GM12872 (cell line): ENCODE measurements around the gene PTPRT.

ENCODE experiments used
- TF ChIP-seq, protein P1 (sequence below): IDR thresholded peaks from 3 replicates; pipeline ENCODE4 v1.5.1; 2011; ENCODE audit warnings: low read depth, mild to moderate bottlenecking, low read length, moderate library complexity; ENCODE audit not compliant: insufficient read depth

PTPRT gene

DNA sequence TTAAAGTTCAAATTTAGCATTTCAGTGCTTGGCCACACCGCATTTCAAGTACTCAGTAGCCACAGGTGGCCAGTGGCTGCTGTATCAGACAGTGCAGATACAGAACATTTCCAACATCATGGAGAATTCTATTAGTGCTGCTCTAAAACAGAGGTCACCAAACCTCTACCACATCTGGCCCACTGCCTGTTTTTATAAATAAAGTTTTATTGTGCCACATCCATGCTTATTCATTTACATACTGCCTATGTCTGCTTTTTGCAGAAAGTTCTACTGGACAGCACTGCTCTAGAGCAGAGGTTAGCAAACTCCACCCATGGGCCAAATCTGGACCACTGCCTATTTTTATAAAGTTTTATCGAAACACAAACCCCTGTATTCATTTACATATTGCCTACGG lies 3.7 kb upstream of the PTPRT start:
- TF ChIP-seq, protein P1, sequence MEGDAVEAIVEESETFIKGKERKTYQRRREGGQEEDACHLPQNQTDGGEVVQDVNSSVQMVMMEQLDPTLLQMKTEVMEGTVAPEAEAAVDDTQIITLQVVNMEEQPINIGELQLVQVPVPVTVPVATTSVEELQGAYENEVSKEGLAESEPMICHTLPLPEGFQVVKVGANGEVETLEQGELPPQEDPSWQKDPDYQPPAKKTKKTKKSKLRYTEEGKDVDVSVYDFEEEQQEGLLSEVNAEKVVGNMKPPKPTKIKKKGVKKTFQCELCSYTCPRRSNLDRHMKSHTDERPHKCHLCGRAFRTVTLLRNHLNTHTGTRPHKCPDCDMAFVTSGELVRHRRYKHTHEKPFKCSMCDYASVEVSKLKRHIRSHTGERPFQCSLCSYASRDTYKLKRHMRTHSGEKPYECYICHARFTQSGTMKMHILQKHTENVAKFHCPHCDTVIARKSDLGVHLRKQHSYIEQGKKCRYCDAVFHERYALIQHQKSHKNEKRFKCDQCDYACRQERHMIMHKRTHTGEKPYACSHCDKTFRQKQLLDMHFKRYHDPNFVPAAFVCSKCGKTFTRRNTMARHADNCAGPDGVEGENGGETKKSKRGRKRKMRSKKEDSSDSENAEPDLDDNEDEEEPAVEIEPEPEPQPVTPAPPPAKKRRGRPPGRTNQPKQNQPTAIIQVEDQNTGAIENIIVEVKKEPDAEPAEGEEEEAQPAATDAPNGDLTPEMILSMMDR, result no peak

DNA sequence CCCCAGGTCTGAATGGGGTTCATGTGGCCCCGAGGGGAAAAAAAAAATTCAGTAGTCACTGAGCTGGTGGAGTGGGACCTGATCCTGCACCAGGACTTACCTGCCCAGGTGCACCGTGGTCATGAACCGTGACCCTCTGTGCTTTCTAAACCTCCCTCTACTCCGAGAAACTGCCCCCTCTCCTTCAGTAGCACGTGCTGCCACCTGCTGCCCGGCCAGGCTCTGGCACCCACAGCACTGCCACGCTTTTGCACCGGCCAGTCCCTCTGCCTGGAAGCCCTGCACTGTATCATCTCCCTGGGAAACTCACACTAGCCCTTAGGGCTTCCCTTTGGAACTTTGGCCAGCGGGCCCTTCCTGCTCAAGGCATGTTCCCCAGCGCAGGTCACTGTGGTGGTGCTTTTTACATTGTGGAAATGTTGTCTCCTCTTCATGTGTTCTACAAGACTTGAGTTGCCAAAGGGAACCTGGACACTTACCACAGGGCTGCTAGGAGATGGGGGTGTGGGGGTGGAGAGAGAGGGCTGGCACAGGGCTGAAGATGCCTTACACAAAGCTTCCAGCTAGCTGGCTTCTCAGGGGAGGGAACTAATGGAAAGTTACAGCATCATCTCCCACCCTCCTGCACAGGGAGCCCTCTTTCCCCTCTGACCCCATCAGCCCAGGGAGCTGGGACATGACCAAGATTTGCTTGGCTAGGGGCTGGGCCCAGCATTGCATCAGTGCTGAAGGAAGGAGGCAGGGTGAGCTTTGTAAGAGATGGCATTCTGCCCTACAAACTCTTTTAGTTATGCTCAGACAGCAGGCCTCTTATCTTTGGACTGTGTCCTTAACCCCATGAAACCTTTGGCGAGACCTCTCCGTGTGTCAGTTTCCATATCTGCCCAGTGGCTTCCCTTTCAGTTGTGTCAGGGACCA lies 2.5 kb upstream of the PTPRT start:
- TF ChIP-seq, protein P1, result peak; percentile 64

DNA sequence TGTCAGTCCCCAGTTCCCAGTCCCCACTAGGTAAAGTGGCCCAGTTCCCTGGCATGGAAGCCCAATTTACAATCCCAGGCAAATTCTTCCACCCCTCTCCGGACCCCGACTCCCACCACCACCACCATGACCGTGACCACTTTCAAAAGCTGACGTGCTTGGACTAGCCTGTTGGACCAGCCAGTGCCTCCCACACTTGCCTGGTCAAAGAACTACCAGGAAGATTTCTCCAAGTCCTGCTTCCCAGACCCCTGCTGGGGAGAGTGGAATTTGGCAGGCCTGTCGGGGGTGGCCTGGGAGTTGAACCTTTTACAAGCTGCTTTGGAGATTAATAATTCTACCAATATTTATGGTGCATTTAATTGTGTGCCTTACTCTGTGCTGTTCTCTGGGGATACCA lies 1.4 kb upstream of the PTPRT start:
- TF ChIP-seq, protein P1, result no peak

DNA sequence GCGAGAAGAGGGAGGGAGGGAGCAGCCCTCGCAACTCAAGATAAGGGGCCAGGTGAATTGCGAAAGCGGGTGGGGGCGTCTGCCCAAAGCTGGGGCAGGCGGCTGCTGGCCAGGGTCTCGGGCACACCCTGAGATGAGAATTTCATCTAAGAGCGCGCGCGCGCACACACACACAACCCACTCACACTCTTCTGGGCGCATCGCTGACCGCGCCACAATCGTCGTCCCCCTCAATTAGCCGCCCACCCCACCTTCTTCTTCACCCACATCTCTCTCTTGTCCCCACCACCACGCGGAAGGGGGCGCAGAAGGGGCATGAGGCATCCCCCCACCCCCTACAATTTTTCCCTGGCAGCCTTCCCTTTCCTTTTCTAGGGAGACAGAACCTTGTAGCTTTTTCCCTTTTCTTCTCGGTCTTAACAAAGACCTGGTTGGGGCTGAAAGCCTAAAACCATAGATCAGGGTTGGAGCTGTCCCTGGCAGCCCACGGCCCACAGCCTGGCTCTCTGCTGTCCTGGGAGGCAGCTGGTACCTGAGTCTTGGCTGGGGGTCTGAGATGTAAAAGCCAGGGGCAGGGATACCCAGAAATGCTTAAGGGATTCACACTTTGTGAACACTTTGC lies 737 bp upstream of the PTPRT start:
- TF ChIP-seq, protein P1, result no peak

DNA sequence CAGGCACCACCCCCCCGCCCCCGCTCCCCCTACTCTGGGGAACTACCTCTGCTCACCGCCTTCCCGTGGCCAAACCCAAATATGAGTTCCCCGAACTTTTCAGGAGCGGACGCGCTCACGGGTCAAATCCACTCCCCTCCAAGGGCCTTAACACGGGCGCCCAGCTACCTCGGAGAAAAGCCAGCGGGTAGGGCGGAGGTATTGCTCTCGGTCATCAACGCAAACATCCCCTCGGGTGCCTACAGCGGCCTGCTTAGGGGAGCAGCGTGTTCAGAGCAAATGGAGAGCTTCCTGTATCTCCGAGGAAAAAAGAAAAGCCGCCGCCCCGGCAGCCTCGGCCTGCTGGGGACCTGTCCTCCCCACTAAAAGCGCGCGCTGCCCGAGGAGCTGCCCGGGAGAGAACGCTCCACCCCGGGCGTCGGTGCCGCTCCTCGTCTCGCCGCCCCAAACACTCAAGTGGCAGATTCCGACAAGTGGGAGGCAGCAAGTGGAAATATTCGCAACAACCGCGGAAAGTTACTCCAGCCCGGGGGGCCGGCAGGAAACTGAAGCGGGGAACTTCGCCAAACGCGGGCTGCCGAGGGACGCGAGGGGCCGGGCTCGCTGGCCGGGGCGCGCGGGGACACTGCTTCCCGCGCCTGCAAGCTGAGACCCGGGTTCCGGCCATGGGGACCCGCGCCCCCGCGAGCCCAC lies 699 bp downstream of the PTPRT start:
- TF ChIP-seq, protein P1, result no peak

DNA sequence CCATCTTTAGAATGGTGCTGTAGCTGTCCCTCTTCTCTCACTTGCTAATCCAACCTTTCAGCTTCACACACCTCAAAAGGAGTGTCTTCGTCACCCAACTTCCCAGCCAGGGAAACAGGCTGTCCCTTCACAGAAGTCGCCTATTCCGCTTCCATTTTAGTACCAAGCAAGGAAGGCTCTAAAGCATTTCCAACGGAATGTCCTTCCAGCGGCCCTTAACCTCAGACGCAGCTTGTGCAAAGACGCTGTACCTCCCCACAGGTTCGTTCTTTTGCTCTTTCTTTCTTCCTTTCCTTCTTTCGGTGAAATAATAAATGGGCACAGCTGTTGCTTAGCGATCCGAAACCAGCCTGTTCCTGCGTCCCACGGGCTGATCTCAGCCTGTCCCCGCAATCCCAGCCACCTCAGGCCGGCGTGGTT lies 1.5 kb downstream of the PTPRT start:
- TF ChIP-seq, protein P1, result no peak

DNA sequence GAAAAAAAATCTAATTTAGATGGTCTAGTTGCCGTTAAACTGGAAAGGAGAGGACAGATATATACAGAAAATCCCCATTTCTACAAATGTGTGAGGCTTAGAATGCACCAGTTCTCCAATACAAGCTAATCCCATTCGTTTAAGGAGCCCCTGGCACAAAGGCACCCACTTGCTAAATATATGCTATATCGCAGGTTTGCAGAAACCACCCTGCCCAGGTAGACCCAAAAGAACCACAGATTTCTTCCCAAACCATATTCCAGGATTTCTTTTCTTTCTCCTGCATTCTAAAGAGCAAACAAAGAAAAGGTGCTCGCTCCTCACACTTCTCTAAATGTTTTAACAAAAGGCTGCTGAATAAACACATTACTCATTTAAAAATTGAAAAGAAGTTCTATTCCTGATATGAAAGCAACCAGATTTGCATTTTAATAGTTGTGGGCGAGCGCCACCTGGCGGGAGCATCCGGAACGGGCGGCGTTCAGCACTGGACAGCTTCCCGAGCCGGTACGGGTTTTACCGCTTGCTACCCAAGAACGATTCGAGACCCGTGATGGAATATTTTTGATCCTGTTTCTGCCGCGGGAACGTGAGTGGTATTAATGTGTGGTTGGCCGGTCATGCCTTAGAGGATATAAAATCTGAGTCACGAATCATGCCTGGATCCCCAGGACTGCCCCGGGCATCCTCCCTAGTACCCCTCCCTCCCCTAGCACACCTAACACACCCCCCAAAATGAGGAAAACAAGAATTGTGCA lies 2.1 kb downstream of the PTPRT start:
- TF ChIP-seq, protein P1, result peak; percentile 81
